Activated CD4-positive, CD25-positive, alpha-beta regulatory T cell treated with anti-CD3 and anti-CD28 coated beads, Interleukin-2, amount 50 U/mL, for 16 hours (primary cell): Measurements from ENCODE around the gene SFXN4.
"Not testable (repeated sequence)": the region's sequence is repeated elsewhere in the genome, so short reads cannot be mapped to it uniquely, and the experiment has no call there.

Experiments
- DNase-seq: peaks from one replicate; pipeline ENCODE4 v3.0.0-alpha.2; 2020; ENCODE audit warnings: low read depth, low spot score

The SFXN4 gene

GRCh38 chr10:119112056-119112455 lies 53.5 kb downstream of the SFXN4 start:
- no peak for DNase-seq

- DNase-seq: not testable (repeated sequence)
Observed at GRCh38 chr10:119107771-119108170, 57.7 kb downstream of the SFXN4 start.

- not testable (repeated sequence) for DNase-seq
Observed at GRCh38 chr10:119107106-119107505, 58.4 kb downstream of the SFXN4 start.

GRCh38 chr10:119105899-119106298 lies 59.6 kb downstream of the SFXN4 start:
- DNase-seq: not testable (repeated sequence)

GRCh38 chr10:119105155-119105554 lies 60.4 kb downstream of the SFXN4 start:
- no peak for DNase-seq

DNA sequence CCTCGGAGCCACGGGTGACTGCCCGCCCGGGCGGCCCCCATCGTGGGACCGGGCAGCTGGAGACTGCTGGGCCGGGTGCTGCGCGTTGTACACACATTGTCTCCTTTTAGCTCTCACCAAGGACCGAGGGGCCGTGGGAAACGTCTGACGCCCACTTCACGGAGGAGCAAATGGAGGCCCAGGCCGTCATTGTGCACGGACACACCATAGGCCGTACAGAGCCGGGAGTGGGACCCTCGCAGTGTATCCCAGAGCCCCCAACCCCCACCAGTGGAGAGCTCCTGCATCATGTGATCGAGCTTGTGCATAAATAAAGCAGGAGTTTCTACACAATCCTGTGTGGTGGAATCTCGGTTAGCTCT lies 60.9 kb downstream of the SFXN4 start:
- DNase-seq: no peak

- peak; percentile 47 for DNase-seq
Observed at GRCh38 chr10:119103903-119104653, 61.4 kb downstream of the SFXN4 start, which contains the start of gene DENND10. TSS of gene DENND10 (plus strand) at chr10:119104113. CDS start at chr10:119104143, 30 bp downstream.

- no peak for DNase-seq
Observed at GRCh38 chr10:119103241-119103902, 62.1 kb downstream of the SFXN4 start.

- DNase-seq: no peak
Observed at GRCh38 chr10:119101366-119102098, 64.0 kb downstream of the SFXN4 start.

GRCh38 chr10:119100434-119101238 lies 64.9 kb downstream of the SFXN4 start:
- no peak for DNase-seq

DNA sequence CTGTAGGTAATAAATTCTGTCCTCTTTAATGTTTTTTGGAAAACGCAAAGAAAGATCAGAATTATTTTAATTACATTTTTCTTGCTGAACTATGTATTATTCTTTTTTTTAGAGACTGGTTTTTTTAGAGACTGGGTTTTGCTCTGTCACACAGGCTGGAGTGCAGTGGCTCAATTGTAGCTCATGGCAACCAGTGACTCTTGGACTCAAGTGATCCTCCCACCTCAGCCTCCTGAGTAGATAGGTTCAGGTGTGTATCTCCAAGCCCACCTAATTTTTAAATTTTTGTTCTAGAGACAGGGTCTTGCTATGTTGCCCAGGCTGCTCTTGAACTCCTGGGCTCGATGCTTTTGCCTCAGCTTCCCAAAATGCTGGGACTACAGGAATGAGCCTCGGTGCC lies 66.9 kb downstream of the SFXN4 start:
- DNase-seq: no peak

DNA sequence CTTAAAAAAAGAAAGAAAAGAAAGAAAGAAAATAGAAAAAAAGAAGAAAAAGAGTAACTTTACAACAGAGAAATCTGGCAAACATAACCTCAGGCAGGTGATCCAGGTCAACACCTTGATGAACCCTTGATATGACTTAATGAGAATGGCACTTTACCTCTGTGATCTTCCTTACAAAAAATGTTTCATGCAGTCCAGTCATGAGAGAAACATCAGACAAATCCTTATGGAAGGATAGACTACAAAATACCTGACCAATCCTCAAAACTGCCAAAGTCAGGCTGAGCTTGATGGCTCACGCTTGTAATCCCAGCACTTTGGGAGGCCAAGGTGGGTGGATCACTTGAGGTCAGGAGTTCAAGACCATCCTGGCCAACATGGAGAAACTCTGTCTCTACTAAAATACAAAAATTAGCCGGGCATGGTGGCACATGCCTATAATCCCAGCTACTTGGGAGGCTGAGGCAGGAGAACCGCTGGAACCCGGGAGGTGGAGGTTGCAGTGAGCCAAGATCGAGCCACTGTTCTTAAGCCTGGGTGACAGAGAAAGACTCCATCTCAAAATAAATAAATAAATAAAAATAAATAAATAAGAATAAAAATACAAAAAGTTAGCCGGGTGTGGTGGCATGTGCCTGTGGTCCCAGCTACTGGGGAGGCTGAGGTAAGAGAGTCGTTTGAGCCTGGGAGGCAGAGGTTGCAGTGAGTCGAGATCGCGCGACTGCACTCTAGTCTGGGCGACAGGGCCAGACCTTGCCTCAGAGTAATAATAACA lies 68.7 kb downstream of the SFXN4 start:
- DNase-seq: not testable (repeated sequence)

DNA sequence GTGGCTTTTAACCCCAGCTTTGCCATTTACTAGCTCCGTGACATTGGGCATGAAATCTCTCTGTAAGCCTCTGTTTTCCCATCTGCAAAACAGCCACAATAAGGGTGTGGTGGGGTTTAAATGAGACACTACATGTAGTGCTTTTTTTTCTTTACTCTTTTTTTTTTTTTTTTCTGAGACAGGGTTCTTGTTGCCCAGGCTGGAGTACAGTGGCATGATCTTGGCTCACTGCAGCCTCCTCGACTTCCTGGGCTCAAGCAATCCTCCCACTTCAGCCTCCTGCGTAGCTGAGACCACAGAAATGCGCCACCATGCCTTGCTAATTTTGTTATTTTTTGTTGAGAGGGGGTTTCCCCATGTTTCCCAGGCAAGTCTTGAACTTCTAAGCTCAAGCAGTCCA lies 69.9 kb downstream of the SFXN4 start:
- DNase-seq: no peak

GRCh38 chr10:119090968-119091367 lies 74.5 kb downstream of the SFXN4 start:
- peak; percentile 21 for DNase-seq
